Heart left ventricle (tissue), 13 donors: ENCODE results near the gene PAK1.

Experiments used
- POLR2A ChIP-seq, 2 donors: fragments of 450-650 bp; IDR thresholded peaks; one replicate each; pipeline ENCODE4 v1.6.1; 2017; ENCODE audit warnings: antibody characterized with exemption in 2 of 2, mild to moderate bottlenecking in 2 of 2, moderate library complexity in 2 of 2
- TF ChIP-seq, protein P1 (sequence below), 12 donors: fragments of 200-600 bp; sonication (generic) in 4 of 12; IDR thresholded peaks; one replicate each; pipeline versions ENCODE4 v1.5.0 to v1.8.0; 2018 to 2022; ENCODE audit warnings: antibody characterized with exemption in 12 of 12, mild to moderate bottlenecking in 5 of 12
- donor health status: ischemic (EF 13 %, LVEDD 7.1; RV severe dilation, severe dysfunction).
- donor health status: DM: no; HTN: yes; CAD: no.
- donor health status: DM: no; HTN: no; CAD: no.
- donor health status: ischemic (EF 25% LVEDD 6.9; RV normal size, moderate dysfunction).
- donor health status: ischemic (EF 25% LVEDD 5.7; RV mildly dilated, moderate dysfunction).
- donor health status: ischemic (EF 35%, LVEDD 5.7; RV mildly dilated, moderate dysfunction).
- donor health status: nonischemic (EF 11% LVEDD 7.7; RV severe dilation, severe dysfunction).
- donor health status: DM: yes; HTN: yes; CAD: no.
- donor health status: PGD.
- donor health status: ischemic (EF 29% LVEDD 5.4; RV normal size, mild dysfunction).
- donor health status: nonischemic (EF 23%, LVEDD 6.1; RV moderate dilation, normal function).

DNA sequence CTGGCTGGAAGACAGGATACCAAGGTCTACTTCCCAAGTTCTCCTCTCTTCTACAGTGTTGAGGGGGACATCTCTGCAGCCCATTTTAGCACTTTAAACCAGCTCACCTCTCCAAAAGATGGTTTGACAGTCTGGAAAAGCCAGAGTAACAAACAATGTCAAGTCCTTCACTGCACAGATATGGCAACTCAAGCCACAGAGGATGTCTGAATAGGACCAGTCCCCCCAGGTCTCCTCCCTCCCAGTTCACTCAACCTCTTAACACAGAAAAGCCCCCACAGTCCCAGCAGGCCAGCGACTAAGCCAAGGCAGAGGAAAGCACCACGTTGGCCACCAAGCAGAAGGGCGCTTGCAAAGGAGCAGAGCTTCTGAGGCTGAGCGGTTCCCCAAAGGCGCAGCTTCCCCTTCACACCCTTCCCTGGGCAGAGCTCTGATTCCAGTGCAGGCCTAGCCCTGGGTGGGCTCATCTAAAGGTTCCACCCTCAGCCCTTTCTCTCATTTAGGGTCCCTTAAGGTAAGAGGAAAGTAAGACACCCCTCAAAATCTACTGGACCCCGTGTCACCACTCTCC is 62.7 kb downstream of the PAK1 start:
- no peak for TF ChIP-seq POLR2A (IDR thresholded peaks at IDR 0.05)
- TF ChIP-seq, protein P1, sequence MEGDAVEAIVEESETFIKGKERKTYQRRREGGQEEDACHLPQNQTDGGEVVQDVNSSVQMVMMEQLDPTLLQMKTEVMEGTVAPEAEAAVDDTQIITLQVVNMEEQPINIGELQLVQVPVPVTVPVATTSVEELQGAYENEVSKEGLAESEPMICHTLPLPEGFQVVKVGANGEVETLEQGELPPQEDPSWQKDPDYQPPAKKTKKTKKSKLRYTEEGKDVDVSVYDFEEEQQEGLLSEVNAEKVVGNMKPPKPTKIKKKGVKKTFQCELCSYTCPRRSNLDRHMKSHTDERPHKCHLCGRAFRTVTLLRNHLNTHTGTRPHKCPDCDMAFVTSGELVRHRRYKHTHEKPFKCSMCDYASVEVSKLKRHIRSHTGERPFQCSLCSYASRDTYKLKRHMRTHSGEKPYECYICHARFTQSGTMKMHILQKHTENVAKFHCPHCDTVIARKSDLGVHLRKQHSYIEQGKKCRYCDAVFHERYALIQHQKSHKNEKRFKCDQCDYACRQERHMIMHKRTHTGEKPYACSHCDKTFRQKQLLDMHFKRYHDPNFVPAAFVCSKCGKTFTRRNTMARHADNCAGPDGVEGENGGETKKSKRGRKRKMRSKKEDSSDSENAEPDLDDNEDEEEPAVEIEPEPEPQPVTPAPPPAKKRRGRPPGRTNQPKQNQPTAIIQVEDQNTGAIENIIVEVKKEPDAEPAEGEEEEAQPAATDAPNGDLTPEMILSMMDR (IDR thresholded peaks at IDR 0.05): no peak
